Measurements from ENCODE around the gene CAPZB.

DNA sequence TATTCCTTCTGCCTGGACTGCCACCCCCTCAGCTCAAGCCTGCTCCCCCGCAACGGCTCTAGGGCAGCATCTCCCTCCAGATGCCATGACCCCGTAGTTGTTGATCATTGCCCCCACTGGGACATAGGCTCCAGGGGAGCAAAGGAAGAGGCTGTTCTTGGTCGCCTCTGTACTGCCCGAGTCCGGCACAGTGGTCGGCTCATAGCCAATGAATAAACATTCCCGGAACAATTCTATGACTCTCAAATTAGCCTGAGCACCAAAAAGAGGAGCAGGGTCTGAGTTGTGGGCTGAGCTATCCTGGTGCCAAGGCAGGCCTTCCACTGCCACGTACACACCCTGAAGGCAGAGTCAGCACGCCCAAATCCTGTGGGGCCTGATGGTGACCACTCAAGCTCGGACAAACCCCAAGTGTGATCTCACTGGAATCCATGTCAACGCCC is 33.1 kb downstream of the CAPZB start:
- TF ChIP-seq POLR2A (IDR thresholded peaks at IDR 0.05; ENCODE audit: low read length): no peak
- TF ChIP-seq GATA1 (IDR thresholded peaks at IDR 0.05; ENCODE audit: low read depth, low read length): no peak

All from erythroblast (primary cell).